Measurements from ENCODE around the gene ATP4B.

ATP4B gene

DNA sequence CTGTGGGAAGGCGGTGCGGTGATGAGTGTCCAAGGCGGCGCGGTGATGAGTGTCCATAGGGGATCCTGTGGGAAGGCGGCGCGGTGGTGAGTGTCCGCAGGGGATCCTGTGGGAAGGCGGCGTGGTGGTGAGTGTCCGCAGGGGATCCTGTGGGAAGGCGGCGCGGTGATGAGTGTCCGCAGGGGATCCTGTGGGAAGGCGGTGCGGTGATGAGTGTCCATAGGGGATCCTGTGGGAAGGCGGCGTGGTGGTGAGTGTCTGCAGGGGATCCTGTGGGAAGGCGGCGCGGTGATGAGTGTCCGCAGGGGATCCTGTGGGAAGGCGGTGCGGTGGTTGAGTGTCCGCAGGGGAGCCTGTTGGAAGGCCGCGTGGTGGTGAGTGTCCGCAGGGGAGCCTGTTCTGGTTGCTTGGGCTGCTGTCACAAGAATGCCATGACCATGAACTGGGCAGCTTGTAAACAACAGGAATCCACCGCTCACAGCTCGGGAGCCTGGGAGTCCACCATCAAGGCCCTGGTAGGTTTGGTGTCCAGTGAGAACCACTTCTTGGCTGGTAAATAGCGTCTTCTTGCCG is 52.0 kb downstream of the ATP4B start:
- DNase-seq, result no peak

GRCh38 chr13:113605461-113605860 is 52.5 kb downstream of the ATP4B start:
- DNase-seq, result no peak

- no peak for DNase-seq
These were observed 53.8 kb downstream of the ATP4B start for GRCh38 chr13:113604186-113604585.

GRCh38 chr13:113603116-113603710 is 54.8 kb downstream of the ATP4B start:
- DNase-seq, result no peak

DNA sequence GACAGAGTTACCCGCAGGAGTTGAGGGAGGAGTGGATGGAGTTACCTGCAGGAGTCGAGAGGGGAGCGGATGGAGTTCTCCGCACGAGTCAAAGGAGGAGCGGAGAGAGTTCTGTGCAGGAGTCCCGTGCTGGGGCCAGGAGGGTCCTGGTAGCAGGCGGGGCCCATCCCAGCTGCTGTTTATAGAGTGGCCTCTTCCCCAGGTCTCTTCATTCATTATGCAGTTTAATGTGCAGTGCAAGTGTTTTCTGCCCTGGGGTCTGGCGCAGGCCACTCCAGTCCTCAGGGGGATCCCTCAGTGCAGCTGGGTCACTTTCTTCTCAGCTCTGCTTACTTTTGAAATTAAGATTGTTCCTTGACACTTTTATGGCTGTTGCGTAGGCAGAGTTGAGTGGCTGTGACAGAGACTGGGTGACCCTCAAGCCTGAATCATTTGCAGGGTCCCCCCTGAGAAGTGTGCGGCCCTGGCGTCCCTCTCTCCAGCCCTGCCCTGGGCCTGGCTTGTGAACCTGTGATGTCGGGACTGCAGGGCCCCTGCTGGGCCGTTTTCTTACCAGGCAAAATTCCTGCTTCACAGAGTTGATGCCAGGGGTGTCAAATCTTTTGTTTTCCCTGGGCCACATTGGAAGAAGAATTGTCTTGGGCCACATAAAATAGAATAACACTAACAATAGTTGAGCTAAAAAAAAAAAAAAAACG is 55.6 kb downstream of the ATP4B start:
- DNase-seq, result no peak

DNA sequence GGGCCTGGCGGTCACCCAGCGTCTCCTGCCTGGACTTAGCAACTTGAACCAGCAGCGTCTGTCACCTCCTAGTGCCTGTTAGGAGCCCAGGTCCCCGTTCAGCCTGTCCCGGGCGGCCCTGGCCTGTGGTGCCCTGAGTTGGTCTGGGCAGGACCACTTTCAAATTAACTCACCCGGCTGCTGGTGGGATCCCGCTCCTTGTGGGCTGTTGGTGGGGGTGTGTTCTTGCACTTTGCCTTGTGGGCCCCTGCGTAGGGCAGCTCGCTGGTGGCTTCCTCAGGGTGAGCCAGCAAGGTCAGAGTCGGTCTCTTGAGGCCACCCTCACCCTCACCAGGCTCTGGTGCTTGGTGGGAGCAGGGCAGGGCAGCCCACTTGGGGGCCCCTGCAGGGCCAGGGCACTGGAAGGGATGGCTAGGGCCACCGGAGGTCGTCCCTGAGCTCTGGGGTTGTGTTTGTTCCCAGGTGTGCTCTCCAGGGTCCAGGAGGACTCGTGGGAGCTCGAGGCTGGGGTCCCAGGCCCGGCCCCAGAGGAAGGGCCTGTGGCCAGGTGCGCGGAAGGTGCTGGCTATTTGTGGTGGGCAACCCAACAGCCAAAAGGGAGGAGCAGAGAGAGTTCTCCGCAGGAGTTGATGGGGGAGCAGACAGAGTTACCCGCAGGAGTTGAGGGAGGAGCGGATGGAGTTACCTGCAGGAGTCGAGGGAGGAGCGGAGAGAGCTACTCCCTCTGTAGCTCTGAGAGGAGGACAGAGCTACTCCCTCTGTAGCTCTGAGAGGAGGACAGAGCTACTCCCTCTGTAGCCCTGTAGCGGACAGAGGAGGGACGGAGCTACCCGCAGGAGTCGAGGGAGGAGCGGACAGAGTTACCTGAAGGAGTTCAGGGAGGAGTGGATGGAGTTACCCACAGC is 56.6 kb downstream of the ATP4B start:
- DNase-seq, result no peak

GRCh38 chr13:113599391-113599790 is 58.6 kb downstream of the ATP4B start:
- DNase-seq, result no peak
